DMS 273 (cell line): ENCODE data around the gene RASD1.

Experiments used
- DNase-seq: peaks from one replicate; lab custom pipeline; 2025; ENCODE audit not compliant: unreplicated experiment; lab: John Stamatoyannopoulos, UW

The RASD1 gene

DNA sequence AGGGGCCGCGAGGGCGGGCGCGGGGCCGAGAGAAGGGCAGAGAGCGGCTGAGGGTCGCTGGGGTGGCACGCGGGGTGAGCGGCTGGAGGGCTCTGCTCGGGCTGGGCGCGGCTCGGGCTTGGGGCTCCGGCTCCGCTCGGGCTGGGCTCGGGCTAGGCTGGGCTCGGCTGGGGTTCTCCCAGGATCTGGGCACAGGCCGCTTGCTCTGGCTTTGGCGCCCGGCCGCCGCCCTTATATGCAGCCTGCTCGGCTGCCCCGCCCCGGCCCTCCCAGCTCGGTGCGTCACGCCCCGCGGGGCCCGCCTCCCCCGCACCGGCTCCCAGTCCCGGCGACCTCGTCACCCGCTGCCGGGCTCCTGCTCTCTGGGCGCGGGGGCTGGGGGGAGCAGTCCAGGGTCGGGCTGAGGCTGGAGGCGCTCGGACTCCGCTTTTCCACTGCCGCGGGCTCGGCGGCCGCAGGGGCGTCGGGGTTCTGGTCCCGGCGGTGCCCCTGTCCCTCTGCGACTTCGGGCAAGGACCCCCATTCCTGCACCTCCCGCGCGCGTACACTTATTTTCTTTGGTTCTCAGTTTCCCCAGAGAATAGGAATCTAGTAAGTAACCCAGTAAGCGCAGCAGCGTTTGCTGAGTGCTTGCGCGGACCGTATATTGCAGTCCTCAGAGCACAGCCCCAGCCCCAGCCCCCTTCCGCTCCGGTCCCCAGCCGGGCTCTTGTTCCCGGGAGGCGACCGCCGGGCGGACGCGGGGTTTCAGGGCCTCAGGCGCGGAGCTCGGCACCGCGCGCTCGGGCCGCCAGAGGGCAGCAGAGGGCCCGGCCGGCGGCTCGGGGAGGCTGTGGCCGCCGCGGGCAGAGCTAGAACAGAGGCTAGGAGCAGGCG lies at the start of gene RASD1:
RASD1 (minus strand) TSS at position 207 of the 876 bp plus-strand sequence. CDS start 214 bp downstream, outside the sequence.
- DNase-seq, result peak; percentile 89

GRCh38 chr17:17545984-17546383 lies 49.8 kb upstream of the RASD1 start:
- DNase-seq, result no peak

GRCh38 chr17:17545031-17545820 lies 49.0 kb upstream of the RASD1 start:
- no peak for DNase-seq

DNA sequence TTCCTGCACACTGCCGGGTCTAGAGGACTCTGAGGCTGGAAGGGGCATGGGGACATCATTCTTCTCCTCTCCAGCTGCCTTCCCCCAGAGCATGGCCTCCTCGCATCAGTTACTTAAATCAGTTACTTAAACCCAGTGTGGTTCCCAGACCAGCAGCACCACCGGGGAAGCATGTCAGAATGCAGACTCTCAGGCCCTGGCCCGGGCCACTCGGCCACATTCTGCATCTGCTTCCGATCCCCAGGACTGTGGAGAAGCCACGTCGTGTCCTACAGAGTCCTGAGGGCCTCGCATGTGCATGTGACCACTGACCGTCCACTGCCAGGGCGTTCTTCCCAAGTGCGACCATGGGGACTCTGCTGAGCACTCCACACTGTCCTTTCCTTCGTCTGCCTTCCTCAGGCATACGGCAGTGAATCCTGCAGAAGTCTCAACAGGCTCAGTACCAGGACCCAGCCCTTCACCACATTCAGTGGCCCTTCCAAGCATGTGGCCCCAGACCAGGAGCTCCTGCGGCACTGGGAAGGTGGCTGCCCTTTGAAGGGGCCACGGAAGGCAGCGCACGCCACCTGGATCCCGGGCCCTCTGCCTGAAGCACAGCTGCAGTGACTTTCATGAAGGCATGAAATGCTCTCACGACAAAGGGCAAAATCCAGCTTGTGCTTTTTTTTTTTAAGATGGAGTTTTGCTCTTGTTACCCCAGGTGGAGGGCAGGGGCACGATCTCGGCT lies 46.9 kb upstream of the RASD1 start:
- DNase-seq, result no peak

- DNase-seq, result no peak
Measured at GRCh38 chr17:17541640-17542001, 45.4 kb upstream of the RASD1 start.

- peak; percentile 53 for DNase-seq
Measured at GRCh38 chr17:17540935-17541639, 44.9 kb upstream of the RASD1 start.

DNA sequence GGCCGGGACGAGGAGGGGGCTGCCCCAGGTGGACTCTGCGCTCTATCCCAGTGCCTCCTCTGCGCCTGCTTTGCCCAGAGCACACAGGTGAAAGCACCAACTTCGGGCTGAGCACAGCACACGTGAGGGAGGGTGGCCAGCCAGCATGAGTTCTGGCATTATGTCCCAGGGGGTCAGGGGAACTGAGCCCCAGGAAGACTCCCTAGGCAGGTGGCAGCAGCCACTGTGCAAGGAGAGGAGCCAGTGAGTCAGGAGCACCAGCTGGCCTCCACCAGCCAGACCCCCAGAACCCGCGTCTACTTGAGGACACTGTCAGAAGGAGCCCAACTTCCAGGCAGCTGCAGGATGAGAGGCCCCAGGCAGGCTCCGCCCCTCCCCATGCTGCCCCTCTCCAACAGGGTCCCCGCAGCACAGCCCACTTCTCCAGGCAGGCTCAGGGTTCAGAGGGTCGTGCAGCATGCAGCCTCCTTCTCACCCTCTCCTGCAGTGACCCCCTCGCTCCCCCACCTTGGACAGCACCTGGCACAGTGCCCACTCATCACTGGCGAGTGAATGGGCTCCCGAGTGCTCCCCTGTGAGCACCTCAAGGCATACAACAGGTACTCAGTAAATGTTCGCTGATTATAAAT lies 44.2 kb upstream of the RASD1 start:
- peak; percentile 51 for DNase-seq

DNA sequence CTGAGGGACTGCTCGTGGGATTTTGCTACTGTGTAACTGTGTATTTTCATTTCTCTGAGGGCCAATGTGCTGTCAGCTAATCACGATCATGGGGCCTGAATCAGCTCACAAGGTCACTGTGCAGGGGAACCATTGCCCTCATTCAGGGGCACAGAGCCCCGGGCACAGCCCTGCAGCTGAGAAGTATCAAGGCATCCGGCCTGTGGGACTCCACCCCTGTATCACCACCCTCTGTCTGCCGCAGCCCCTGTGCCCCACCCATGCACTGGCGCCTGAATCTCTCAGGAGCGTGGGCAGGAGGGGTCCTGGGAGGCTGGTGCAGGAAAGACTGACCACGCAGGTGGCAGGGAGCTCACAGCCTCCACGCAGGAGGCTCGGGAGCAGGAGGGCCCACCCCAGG lies 43.4 kb upstream of the RASD1 start:
- DNase-seq, result no peak

- peak; percentile 79 for DNase-seq
Measured at GRCh38 chr17:17538417-17539391, 42.5 kb upstream of the RASD1 start.

DNA sequence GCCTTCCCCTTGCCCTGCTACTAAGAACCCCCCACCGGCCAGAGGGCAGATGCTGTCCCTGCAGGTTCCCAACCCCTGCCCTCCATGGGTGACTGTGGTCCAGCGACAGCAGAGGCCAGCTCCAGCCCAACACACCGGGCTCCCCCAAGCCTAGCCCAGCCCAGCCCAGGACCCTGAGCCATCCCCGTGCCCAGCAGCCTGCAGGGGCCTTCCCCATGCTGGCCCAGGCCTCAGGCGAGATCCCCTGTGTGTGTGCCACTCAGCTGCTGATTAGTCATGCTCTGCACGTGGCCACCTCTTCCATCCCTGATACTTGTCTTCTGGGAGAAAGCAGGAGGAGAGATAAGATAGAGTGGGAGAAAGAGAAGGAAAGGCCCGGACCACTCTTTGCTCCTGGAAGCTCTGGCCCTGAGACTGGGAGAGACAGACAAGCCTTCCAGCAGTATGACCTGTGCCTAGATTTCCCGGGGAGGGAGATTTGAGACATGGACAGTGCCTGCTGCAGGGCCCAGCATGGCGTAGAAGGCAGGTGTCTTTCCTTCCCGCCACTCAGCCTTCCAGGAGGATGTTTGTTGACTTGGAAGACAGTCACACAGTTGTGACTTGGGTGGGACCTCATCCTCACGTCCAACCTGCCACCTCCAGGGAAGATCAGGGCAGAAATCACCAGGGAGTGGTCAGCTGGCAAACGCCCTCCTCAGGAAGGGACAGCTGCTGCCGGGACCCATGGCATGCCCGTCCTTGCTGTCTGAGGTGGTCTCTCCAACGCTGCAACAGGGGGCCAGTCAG lies 41.3 kb upstream of the RASD1 start:
- no peak for DNase-seq

GRCh38 chr17:17536702-17537101 lies 40.5 kb upstream of the RASD1 start:
- DNase-seq, result no peak

- no peak for DNase-seq
Measured at GRCh38 chr17:17535957-17536356, 39.8 kb upstream of the RASD1 start.

- DNase-seq, result no peak
Measured at GRCh38 chr17:17533901-17534441, 37.8 kb upstream of the RASD1 start.

GRCh38 chr17:17532991-17533390 lies 36.8 kb upstream of the RASD1 start:
- no peak for DNase-seq

DNA sequence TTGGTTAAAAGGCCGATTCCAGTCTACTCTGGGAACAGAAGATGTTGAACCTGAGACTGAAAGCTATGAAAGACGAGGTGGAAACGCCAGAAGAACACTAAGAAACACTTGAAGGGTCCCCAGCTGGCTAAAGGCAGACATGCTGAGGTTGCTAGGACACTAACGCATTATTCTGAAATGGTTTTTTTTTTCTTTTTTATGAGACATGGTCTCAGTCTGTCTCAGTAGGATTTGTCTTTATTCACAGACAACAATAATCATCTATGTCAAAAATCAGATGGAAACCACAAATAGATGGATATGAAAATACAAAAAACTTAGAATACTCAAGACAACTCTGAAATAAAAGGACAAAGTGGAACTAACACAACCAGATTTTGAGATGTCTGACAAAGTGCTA lies 35.0 kb upstream of the RASD1 start:
- DNase-seq, result no peak

GRCh38 chr17:17528696-17529652 lies 32.8 kb upstream of the RASD1 start:
- DNase-seq, result no peak

- DNase-seq, result no peak
Measured at GRCh38 chr17:17527956-17528500, 31.8 kb upstream of the RASD1 start.
